Left lobe of liver (tissue), 2 donors: ENCODE data around the gene KIF3C. TPM values are rescaled to one million over a fixed set of nuclear protein-coding genes. Genes with fewer than 3 reads are reported as not detected.

ENCODE experiments used
- ATAC-seq: fragments of 200-7000 bp; cut with Tn5 transposase; one replicate; pipeline ENCODE4 v1.9.1; 2020; ENCODE audit warnings: mild to moderate bottlenecking, moderate library complexity
- DNase-seq: peaks from one replicate; pipeline ENCODE4 v3.0.0-alpha.2; 2020; ENCODE audit warnings: low spot score
- total RNA-seq: library from RNA; stranded (reverse); gene quantifications from one replicate; pipeline ENCODE4 v1.2.1, GENCODE V29; 2021
- donor health status: DM: no; HTN: no; CAD: no; lungs with moderate emphysema.
- donor health status: DM: no; HTN: yes; CAD: no.

KIF3C gene
- total RNA-seq, 1 donor from 2014 or later: 0.86 TPM

- DNase-seq (no peak), ATAC-seq (no peak)
Observed at GRCh38 chr2:25881764-25882163, 100.5 kb downstream of the KIF3C start.

- ATAC-seq: no peak
- no peak for DNase-seq
Observed at GRCh38 chr2:25879133-25879730, 103.1 kb downstream of the KIF3C start.

- ATAC-seq: peak; percentile 94
- peak; percentile 99 for DNase-seq
Observed at GRCh38 chr2:25878361-25879132, 103.8 kb downstream of the KIF3C start, which contains the start of gene ASXL2. ASXL2 (minus strand) TSS chr2:25878487; CDS start chr2:25878222, 265 bp downstream.

- DNase-seq (peak; percentile 59), ATAC-seq (peak; percentile 48)
Observed at GRCh38 chr2:25877431-25878360, 104.6 kb downstream of the KIF3C start.

Other genes starting within 250 kb of the KIF3C start
- 11.0 TPM for gene ASXL2, start 104.0 kb downstream of the KIF3C start, total RNA-seq
- gene RAB10, start 51.6 kb upstream of the KIF3C start, total RNA-seq: 49.6 TPM
- 0.15 TPM for gene GAREM2, start 190.6 kb upstream of the KIF3C start, total RNA-seq